ENCODE data around the gene ZNF747.

Gene ZNF747

GRCh38 chr16:30510376-30510938 is 24.2 kb downstream of the ZNF747 start:
- DNase-seq = no peak

DNA sequence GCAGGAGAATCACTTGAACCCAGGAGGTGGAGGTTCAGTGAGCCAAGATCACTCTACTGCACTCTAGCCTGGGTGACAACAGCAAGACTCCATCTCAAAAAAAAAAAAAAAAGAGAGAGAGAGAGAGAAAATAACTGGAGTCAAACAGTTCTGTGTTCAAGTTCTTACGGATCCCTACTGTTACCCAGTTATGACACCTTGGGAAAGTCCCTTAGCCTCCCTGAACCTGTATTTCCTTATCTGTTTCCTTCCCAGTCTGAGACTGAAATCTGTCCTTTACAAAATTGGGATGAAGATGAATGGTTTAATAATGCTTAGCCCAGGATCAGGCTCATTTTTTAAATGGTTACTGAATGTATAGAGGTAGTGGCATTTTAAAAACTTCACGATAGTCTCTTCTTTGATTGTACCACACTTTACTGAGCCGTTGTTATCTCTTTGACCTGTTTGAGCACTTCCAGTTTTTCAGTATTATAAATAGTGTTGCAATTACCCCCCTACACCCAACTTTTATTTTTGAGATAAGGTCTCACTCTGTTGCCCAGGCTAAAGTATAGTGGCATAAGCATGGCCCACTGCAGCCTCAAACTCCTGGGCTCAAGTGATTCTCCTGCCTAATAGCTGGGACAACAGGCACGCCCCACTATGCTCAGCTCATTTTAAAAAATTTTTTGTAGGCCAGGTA is 25.4 kb downstream of the ZNF747 start:
- no peak for DNase-seq

DNA sequence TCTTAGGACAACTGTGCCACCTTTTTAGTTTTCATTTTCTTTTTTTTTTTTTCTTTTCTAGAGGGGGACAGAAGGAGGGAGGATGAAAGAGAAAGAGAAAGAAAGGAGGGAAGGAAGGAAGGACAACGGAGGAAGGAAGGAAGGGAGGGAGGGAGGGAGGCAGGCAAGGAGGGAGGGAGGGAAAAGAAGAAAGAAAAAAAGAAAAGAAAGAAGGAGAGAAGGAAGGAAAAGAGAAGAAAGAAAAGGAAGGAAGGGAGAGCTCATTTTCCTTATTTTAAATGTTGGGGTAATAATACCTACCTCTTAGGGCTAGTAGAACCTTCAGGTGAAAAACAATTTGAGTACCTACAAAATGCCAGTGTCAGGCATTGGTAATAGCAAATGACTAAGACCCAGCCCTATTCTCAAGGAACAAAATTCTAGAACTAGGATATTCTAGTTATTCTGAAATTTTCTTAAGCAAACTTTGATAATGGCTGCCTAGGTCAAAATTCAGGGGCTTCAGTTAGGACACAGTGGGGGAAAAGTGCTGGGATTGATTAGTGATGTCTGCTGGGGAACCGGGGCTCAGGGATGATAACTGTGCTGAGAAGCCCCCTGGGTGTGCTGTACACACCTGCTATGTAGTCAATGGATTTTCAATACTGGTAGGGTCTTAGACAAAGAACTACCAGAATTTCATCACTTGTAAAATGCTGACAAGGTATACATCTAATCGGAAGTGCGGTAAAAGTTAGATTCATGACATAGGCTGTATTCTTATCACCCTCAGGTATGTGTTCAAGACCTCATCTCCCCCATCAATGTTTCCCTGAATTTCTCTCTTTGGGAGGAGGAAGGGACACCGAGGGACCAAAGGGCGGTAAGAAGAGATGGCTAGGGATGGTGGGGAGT is 31.0 kb downstream of the ZNF747 start:
- DNase-seq = no peak

DNA sequence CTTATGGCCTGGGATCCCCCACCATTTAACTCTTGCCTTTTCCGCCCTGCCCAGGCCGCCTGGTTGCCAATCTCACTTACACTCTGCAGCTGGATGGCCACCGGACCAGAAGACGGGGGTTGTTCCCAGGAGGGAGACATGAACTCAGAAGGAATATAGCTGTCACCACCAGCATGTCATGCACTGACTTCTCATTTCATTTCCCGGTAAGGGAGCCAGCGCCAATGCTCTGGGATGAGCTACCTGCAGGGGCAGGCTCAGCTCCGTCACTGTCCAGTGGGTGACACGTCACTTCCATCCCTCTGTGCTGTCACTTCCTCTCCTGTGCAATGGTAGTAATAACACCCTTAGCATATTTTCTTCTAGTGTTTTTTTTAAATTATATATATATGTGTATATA is 35.4 kb downstream of the ZNF747 start:
- DNase-seq = peak; percentile 32

- no peak for DNase-seq
These were observed 39.9 kb downstream of the ZNF747 start for GRCh38 chr16:30494709-30495108.

GRCh38 chr16:30493941-30494488 is 40.6 kb downstream of the ZNF747 start:
- no peak for DNase-seq

DNA sequence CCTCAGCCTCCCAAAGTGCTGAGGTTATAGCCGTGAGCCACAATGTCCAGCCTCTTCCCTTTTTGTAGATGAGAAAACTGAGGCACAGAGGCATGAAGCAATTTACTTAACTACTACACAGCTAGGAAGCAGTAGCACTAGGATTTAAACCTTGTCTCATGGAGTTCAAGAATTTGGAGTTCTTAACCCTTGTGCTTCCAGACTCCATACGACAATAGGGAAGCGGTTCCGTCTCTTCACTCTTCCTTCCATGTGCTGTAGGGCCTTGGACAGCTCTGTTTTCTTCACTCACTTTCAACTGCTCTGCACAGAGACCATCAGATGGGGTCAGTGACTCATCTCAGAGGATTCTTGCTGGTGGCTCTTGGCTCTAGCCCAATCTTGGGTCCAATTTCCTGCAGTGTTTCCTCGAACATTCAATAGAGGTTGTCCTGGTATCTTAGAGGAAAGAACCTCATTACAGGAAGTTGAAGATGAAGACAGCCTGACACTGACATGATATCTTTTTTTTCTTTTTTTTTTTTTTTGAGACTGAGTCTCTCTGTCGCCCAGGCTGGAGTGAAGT is 42.8 kb downstream of the ZNF747 start:
- no peak for DNase-seq

DNA sequence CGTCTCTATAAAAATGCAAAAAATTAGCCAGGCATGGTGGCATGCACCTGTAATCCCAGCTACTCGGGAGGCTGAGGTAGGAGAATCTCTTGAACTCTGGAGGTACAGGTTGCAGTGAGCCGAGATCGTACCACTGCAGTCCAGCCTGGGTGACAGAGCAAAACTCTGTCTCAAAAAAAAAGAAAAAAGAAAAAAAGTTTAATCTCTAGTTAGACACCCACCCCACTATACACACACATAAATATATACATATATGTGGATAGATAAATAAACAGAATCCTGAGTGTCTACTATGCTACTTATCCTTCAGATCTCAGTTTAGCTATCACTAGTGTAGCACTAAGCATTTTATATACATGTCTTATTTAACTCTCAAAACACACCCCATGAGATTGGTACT is 43.4 kb downstream of the ZNF747 start:
- DNase-seq = no peak

DNA sequence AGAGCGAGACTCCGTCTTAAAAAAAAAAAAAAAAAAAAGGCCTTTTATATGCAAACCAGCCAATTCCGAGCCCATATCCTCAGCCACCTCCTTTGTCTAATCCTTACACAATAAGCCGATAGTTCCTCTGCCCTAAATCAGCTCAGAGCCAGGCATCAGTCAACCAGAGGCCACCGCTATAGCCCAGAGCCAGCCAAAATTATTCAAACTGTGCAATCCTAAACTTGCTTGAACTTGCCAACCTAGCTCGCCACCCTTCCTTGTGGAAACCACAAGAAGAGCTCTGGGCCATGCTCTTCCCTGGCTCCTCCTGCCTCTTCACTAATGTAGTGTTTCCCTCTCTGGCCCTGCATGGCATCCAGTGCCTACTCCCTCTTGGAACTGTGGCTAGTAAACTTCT is 44.4 kb downstream of the ZNF747 start:
- DNase-seq = no peak

DNA sequence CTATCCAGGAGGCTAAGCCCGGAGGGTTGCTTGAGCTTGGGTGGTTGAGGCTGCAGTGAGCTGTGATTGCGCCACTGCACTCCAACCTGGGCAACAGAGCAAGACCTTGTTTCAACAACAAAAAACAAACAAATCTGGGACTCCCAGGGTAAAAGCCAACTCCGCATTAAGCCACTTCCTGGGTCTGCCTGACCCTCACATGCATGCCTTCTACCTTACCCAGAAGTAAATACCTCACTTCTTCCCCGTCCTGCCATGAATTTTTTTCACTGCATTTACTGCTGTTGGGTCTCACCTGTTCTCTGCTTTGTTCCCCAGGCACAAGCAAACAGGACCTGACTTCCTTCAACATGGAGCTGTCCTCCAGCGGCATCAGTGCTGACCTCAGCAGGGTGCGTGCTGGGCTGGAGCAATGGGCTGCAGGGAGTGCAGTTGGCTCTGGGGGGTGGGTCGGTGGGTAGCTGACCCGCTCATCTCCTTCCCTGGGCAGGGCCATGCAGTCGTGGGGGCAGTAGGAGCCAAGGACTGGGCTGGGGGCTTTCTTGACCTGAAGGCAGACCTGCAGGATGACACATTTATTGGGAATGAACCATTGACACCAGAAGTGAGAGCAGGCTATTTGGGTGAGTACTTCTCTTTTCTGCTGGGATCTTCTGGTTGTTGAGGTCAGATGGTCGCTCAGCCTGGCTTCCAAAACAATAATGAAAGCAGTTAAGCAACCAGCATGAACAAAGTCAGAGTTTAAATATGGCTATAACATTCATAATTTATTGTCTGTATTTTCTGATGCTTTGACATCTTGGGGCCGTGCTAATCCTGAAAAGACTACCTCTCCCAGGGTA is 45.7 kb downstream of the ZNF747 start:
- no peak for DNase-seq

- no peak for DNase-seq
These were observed 48.7 kb downstream of the ZNF747 start for GRCh38 chr16:30485818-30486436.

- no peak for DNase-seq
These were observed 49.8 kb downstream of the ZNF747 start for GRCh38 chr16:30484887-30485286.

GRCh38 chr16:30482366-30482765 is 52.3 kb downstream of the ZNF747 start:
- no peak for DNase-seq

DNA sequence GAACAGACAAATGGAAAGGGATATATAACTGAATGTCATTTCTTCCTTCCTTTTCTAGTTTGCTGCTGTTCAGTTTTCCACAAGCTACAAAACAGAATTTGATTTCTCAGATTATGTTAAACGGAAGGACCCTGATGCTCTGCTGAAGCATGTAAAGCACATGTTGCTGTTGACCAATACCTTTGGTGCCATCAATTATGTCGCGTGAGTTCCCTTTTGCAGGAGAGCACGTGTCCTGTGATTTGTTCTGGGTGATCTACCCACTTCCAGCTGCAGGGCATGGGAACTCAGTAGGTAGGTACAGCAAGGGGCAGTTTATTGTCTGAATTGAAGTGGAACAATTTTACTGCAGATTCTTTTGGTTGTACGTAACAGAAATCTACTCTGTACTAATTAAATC is 53.3 kb downstream of the ZNF747 start:
- DNase-seq = no peak
